Stomach smooth muscle (tissue), 2 donors: ENCODE results near the gene SIAE.

Experiments used
- H3K27ac ChIP-seq: one replicate; pipeline ENCODE4 v1.7.0; 2013; ENCODE audit warnings: mild to moderate bottlenecking, low read length, inconsistent platforms
- H3K27me3 ChIP-seq, 2 donors: one replicate each; pipeline ENCODE4 v1.7.0; 2013; ENCODE audit warnings: low read length in 2 of 2; ENCODE audit not compliant: insufficient read depth in 2 of 2, control insufficient read depth in 1 of 2
- H3K36me3 ChIP-seq, 2 donors: one replicate each; pipeline ENCODE4 v1.7.0; 2013; ENCODE audit warnings: low read length in 2 of 2; ENCODE audit not compliant: control insufficient read depth in 2 of 2, insufficient read depth in 2 of 2
- H3K4me1 ChIP-seq: one replicate; pipeline ENCODE4 v1.7.0; 2013; ENCODE audit warnings: low read length; ENCODE audit not compliant: control insufficient read depth, insufficient read depth
- H3K4me3 ChIP-seq, 2 donors: one replicate each; pipeline ENCODE4 v1.7.0; 2013; ENCODE audit warnings: low read length in 2 of 2
- H3K9ac ChIP-seq, 2 donors: one replicate each; pipeline ENCODE4 v1.7.0; 2013; ENCODE audit warnings: low read length in 2 of 2, mild to moderate bottlenecking in 1 of 2
- H3K9me3 ChIP-seq, 2 donors: one replicate each; pipeline ENCODE4 v1.7.0; 2013; ENCODE audit warnings: low read length in 2 of 2; ENCODE audit not compliant: control insufficient read depth in 2 of 2
- donor health status: healthy.
- donor health status: Pancreatic carcinoma.

Gene SIAE

DNA sequence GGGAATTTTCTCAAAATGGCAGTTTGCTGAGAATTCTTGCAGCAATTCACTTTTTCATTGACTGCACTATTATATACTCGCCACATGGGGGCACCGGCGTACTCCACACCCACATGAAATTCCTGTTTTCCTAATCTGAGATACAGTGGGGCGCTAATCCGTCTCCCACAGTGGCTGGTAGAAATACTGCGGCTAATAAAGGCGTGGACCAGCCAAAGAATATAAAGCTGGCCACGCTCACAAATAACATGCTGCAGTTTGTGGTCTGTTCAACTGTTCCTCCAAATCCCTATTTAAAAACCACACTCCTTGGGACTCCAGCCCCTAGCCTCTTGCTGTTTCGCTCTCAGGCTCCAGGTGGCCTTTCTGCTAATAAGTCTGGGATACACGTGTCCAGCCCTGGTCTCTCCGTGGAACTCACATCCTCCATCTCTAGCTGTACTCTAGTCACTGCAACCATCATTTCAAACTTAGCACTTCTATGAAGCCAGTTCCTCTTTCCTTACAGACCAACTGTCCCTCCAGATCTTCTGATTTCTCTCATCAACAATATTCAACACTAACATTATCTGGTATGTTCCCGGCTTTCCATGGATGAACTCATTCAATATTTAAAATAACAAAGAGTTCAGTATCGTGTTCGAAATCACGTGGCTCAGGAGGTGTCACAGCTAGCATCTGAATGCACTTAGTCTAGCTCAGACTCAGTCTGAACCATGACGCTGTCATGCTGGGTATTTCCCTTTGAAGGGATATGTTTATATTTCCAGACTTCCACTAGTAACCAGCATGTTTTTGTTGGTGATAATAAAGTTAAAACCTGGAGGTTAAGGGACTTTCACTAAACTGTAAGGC, 28.9 kb downstream of the SIAE start:
- peak overlapping the region; percentile 2 to 65 for H3K4me3 ChIP-seq
- H3K36me3 ChIP-seq, result peaks cover 3 to 5% of the 10 kb centered on the region in 2 donors
- H3K9me3 ChIP-seq, result no peaks in the 10 kb centered on the region
- H3K4me1 ChIP-seq, result peaks cover 2% of the 10 kb centered on the region
- no peak overlapping the region for H3K27ac ChIP-seq
- H3K9ac ChIP-seq, result peak overlapping the region in 1 of 2 donors; percentile 6
- H3K27me3 ChIP-seq, result no peaks in the 10 kb centered on the region

DNA sequence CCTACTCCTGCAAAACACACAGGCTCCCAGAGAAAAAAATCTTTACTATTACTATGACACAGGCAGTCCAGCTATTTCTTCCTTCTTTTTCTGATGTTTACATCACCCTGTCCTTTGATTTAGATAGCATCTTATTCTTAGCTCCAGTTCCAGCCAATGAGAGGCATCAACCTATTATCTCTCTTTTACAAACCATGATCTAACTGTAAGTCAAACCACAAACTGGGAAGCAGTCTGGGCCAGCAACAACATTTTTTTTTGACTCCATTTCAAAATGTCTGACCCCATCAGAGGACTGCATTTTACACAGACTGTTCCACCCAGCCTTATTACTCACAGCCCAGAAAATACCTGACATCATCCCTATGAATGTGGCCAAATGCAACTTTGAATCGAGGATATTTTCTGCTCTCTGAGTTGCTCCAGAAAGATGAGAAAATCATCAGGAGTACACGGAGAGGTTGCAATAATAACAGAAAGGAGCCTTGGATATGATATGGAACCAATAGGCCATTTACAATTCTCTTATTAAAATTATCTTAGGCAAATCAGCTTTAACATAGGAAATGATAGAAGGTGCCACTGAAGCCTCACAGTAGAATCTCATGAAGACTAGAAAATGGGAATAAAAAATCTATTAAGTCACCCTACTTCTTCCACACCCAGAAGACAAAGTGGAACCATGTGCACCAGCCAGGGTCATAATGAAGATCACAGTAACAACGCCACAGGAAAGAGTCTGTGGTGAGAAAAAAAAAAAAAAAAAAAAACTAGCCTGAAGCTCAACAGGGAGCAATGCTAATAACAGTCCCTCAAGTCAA, 29.7 kb downstream of the SIAE start:
- H3K4me3 ChIP-seq, result peak overlapping the region in 1 of 2 donors; percentile 2
- H3K9ac ChIP-seq, result no peak overlapping the region
- H3K4me1 ChIP-seq, result peaks cover 2% of the 10 kb centered on the region
- H3K9me3 ChIP-seq, result no peaks in the 10 kb centered on the region
- H3K27ac ChIP-seq, result no peak overlapping the region
- H3K36me3 ChIP-seq, result peaks cover 8 to 9% of the 10 kb centered on the region in 2 donors
- no peaks in the 10 kb centered on the region for H3K27me3 ChIP-seq

DNA sequence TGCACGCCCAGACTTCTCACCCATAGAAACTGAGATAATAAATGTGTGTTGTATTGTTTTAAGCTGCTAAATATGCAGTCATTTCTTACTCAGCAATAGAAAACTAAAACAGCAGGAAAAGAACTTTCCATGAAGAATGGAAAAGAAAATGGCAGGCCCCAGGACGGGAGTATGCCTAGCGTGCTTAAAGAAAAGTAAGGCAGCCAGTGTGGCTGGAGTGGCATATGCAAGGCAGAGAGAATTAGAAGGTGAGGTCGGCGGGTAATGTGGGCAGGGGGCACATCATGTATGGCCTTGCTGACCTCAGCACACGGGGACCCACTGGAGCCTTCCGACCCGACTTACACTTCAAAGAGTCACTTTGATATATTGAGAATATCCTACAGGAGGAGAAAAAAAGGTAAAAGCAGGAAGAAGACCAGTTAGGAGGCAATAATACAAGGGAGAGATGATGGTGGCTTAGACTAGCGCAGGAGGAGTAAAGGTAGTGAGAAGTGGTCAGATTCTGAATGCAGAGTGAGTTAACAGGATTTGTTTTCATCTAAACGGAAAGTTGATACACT, 30.4 kb downstream of the SIAE start:
- peaks cover 2% of the 10 kb centered on the region for H3K4me1 ChIP-seq
- no peak overlapping the region for H3K9ac ChIP-seq
- H3K27me3 ChIP-seq, result no peaks in the 10 kb centered on the region
- no peak overlapping the region for H3K4me3 ChIP-seq
- peaks cover 8 to 9% of the 10 kb centered on the region in 2 donors for H3K36me3 ChIP-seq
- H3K27ac ChIP-seq, result no peak overlapping the region
- H3K9me3 ChIP-seq, result no peaks in the 10 kb centered on the region

DNA sequence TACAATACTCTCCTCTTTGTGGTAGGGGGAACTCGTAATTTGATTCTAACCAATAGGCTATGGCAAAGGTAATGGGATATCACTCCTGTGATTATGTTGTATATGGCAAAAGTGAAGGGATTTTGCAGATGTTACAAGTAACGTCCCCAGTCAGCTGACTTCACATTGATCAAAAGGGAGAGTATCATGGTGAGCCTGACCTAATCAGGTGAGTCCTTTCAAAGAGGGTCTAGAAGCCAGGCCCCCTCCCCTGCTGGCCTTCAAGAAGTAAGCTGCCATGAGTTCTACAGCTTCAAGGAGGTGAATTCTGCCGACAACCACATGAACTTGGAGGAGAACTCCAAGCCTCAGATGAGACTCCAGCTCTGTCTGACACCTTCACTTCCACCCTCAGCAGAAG, 30.9 kb downstream of the SIAE start:
- no peak overlapping the region for H3K27ac ChIP-seq

DNA sequence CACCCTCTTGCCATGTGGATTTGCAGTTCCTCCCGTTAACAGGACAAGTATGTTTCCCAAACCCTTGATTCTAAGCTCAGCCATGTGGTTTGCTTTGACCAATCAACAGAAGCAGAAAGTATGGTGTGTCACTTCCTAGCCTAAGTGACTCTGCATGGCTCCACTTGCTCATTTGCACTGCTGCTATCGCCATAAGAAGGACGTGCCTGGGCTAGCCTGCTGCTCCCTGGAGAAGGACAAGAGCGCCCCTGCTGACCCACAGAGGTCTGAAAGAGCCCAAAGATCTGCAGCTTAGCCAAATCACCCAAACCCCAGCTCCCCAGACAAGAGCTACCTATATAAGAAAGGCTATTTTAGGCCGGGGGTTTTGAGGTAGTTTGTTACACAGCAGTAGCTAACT, 32.9 kb downstream of the SIAE start:
- no peak overlapping the region for H3K27ac ChIP-seq
- no peak overlapping the region for H3K9ac ChIP-seq
- H3K36me3 ChIP-seq, result peaks cover 21 to 24% of the 10 kb centered on the region in 2 donors
- H3K4me1 ChIP-seq, result peaks cover 2% of the 10 kb centered on the region
- H3K4me3 ChIP-seq, result no peak overlapping the region
- no peaks in the 10 kb centered on the region for H3K9me3 ChIP-seq
- H3K27me3 ChIP-seq, result no peaks in the 10 kb centered on the region

More for the DNA sequence above, 30.9 kb downstream of the SIAE start:
- Histone ChIP-seq H3K9ac (no peak overlapping the region), H3K4me3 (no peak overlapping the region), H3K4me1 (peaks cover 2% of the 10 kb centered on the region), H3K27me3 (no peaks in the 10 kb centered on the region), H3K36me3 (peaks cover 12 to 13% of the 10 kb centered on the region in 2 donors), H3K9me3 (no peaks in the 10 kb centered on the region)

DNA sequence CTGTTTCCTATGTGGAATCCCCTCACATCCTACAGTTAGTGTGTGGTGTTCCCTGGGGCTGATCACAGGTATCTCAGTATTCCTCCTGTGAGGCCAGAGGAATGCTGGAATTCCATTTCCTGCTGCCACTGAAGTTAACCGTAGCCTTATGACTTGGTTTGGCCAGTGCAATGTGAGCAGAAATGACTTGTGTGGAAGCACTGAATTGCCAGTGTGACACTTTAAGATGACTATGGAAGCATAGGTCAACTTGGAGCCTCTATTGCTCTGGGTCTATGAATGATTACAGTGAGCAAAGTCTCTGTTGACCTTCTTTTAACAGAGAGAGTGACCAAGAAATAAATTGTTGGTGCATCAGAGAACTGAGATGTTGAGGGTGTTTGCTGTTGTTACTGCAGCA, 34.4 kb downstream of the SIAE start:
- H3K9me3 ChIP-seq, result no peaks in the 10 kb centered on the region
- H3K4me1 ChIP-seq, result no peaks in the 10 kb centered on the region
- H3K4me3 ChIP-seq, result no peak overlapping the region
- H3K27me3 ChIP-seq, result no peaks in the 10 kb centered on the region
- peak overlapping the region in 1 of 2 donors; percentile 36 for H3K9ac ChIP-seq
- H3K27ac ChIP-seq, result no peak overlapping the region
- peaks cover 25 to 27% of the 10 kb centered on the region in 2 donors for H3K36me3 ChIP-seq

DNA sequence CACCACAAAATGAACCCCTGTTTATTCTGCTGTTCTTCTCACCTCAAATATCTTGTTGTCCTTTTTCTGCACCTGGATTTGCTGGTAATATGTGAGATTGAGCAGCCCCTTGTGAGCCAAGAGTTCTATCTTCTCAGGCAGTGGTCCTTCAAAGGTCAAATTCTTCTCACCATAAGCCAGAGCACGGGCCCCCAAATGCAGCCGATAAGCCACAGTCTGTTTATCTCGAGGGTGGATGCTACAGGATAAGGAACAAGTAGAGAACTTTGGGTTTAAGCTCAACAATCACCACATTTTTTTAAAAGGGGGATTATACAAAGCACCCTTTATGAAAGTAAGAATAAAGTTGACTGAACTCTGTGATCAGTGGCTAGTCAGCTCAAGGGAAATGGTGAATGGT, 35.0 kb downstream of the SIAE start:
- Histone ChIP-seq H3K27me3 (no peaks in the 10 kb centered on the region), H3K4me3 (no peak overlapping the region), H3K9ac (no peak overlapping the region), H3K4me1 (no peaks in the 10 kb centered on the region), H3K9me3 (no peaks in the 10 kb centered on the region), H3K27ac (no peak overlapping the region), H3K36me3 (peaks cover 28 to 30% of the 10 kb centered on the region in 2 donors)

DNA sequence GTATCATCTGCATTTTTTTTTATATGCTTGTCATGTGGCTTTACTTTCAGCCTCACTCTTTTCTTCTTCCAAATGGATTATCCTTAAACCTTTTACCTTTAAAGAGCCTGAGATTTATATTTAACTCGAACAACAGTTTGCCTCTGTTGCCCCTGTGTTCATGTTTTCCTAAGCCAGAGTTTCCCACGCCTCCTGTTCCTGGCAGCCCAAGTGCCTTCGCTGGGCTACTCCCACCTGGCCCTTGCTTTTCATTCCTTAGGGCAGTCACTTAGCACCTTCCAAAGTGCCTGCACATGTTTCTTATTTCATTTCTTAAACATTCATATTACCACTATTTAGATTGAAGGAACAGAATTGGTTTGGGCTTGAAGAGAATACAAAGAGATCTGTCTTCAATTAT, 37.6 kb downstream of the SIAE start:
- Histone ChIP-seq H3K9ac (no peak overlapping the region), H3K4me3 (no peak overlapping the region), H3K4me1 (no peaks in the 10 kb centered on the region), H3K36me3 (peaks cover 53 to 54% of the 10 kb centered on the region in 2 donors), H3K9me3 (no peaks in the 10 kb centered on the region), H3K27ac (no peak overlapping the region), H3K27me3 (no peaks in the 10 kb centered on the region)

DNA sequence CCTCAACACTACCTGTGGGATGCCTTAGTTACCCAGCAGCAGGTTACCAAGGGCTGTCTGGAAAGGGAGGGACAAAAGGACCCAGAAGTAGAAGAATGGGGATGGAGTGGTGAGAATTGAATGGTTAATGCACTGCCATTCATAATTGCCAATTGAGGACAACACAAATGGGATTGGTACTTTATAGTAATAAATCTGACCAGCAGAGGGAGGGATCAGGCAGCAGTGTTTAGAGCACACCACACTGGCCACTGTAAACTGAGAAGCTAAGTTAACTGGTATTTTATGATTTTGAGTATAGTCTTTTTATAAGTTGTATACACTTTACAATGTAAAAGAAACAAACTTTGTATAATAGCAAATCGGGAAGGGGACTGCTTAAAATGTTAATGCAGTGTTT, 40.2 kb downstream of the SIAE start:
- Histone ChIP-seq H3K4me1 (no peaks in the 10 kb centered on the region), H3K9me3 (no peaks in the 10 kb centered on the region), H3K9ac (no peak overlapping the region), H3K27me3 (no peaks in the 10 kb centered on the region), H3K36me3 (peaks cover 54 to 58% of the 10 kb centered on the region in 2 donors), H3K27ac (no peak overlapping the region), H3K4me3 (no peak overlapping the region)

DNA sequence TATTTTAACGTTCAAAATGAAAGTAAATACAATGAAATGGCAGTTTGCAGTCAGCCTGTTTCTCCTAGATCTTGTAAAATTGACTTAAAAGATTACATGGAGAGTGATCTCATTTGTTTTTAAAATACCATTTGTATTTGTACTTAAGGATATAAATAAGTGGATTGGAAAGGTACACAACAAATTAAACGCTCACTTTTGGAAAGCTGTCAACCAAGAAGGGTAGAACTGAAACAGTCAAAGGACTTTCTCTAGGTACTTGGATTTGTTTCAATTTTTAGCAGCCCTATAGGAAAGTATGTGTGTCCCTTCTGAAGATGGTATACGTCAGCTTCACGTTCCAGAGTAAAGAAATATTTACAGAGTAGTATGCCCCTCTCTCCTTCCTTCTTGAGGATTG, 43.6 kb downstream of the SIAE start:
- peaks cover 57 to 64% of the 10 kb centered on the region in 2 donors for H3K36me3 ChIP-seq
- H3K9me3 ChIP-seq, result no peaks in the 10 kb centered on the region
- H3K9ac ChIP-seq, result no peak overlapping the region
- H3K27me3 ChIP-seq, result no peaks in the 10 kb centered on the region
- no peaks in the 10 kb centered on the region for H3K4me1 ChIP-seq
- no peak overlapping the region for H3K27ac ChIP-seq
- H3K4me3 ChIP-seq, result no peak overlapping the region
